ENCODE data around the gene MC4R.
"Not testable (repeated sequence)": the region's sequence is repeated elsewhere in the genome, so short reads cannot be mapped to it uniquely, and the experiment has no call there.

MC4R gene
- long read RNA-seq = 0 reads

- Histone ChIP-seq H3K27me3 (ENCODE audit: insufficient read depth, poor library complexity, severe bottlenecking) (peaks cover 4% of the 10 kb centered on the region), H3K27ac (replicated peaks) (no peak within 1 kb of the TSS), H3K4me3 (replicated peaks; ENCODE audit: insufficient read depth, low read length) (no peak within 1 kb of the TSS)
- DNase-seq (ENCODE audit: low read depth in 1 of 2, low spot score in 1 of 2) = no peak
- no peak for TF ChIP-seq CTCF (IDR thresholded peaks at IDR 0.05; ENCODE audit: insufficient read depth, low read length)
Measured at GRCh38 chr18:60372596-60372995, at the start of gene MC4R. MC4R (minus strand) TSS chr18:60372775; CDS start chr18:60372349, 426 bp downstream.

GRCh38 chr18:60422306-60422705, 49.7 kb upstream of the MC4R start:
- not testable (repeated sequence) for H3K27me3 ChIP-seq (ENCODE audit: insufficient read depth, poor library complexity, severe bottlenecking); H3K4me3 ChIP-seq (replicated peaks; ENCODE audit: insufficient read depth, low read length); DNase-seq (ENCODE audit: low read depth in 1 of 2, low spot score in 1 of 2); H3K27ac ChIP-seq (replicated peaks)

DNA sequence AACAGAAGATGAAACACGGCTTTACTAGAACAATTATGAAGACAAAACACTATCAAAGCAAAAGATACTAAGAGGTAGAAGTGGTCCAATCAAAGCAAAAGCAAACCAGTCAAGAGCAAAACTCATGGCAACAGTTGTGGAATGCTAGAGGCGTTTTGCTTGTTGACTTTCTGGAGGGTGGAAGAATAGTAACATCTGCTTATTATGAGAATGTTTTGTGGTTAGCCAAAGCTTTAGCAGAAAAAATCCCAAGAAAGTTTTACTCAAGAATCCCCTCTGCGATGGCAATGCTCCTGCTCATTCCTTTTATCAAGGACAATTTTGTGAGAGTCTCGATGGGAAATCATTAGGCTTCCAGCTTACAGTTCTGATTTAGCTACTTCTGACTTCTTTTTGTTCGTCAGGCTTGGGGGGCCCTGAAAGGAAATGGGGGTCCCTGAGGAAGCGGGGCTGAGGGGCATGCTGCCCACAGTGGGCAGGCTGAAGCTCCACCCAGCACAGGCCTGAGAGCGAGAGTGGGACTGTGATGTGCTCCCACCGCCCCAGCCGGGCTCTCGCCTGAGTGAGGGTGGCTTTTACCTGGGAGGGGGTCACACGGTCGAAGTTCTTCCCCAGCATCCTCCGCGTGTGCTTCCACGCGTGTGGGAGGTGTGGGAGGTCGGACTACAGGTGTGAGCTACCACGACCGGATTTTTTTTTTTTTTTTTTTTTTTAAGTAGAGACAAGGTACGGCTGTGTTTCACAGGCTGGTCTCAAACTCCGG, 49.0 kb upstream of the MC4R start:
- H3K4me3 ChIP-seq (replicated peaks; ENCODE audit: insufficient read depth, low read length) = no peak overlapping the region
- H3K27me3 ChIP-seq (ENCODE audit: insufficient read depth, poor library complexity, severe bottlenecking) = no peaks in the 10 kb centered on the region
- DNase-seq (ENCODE audit: low read depth in 1 of 2, low spot score in 1 of 2) = no peak
- no peak overlapping the region for H3K27ac ChIP-seq (replicated peaks)
- TF ChIP-seq CTCF (IDR thresholded peaks at IDR 0.05; ENCODE audit: insufficient read depth, low read length) (no peak), GABPA (IDR thresholded peaks at IDR 0.05; ENCODE audit: low read depth) (no peak), POLR2AphosphoS5 (IDR thresholded peaks at IDR 0.05; ENCODE audit: low read depth) (no peak), SPI1 (IDR thresholded peaks at IDR 0.05; ENCODE audit: borderline replicate concordance, low read depth) (no peak)
- TF ChIP-seq, protein P1, sequence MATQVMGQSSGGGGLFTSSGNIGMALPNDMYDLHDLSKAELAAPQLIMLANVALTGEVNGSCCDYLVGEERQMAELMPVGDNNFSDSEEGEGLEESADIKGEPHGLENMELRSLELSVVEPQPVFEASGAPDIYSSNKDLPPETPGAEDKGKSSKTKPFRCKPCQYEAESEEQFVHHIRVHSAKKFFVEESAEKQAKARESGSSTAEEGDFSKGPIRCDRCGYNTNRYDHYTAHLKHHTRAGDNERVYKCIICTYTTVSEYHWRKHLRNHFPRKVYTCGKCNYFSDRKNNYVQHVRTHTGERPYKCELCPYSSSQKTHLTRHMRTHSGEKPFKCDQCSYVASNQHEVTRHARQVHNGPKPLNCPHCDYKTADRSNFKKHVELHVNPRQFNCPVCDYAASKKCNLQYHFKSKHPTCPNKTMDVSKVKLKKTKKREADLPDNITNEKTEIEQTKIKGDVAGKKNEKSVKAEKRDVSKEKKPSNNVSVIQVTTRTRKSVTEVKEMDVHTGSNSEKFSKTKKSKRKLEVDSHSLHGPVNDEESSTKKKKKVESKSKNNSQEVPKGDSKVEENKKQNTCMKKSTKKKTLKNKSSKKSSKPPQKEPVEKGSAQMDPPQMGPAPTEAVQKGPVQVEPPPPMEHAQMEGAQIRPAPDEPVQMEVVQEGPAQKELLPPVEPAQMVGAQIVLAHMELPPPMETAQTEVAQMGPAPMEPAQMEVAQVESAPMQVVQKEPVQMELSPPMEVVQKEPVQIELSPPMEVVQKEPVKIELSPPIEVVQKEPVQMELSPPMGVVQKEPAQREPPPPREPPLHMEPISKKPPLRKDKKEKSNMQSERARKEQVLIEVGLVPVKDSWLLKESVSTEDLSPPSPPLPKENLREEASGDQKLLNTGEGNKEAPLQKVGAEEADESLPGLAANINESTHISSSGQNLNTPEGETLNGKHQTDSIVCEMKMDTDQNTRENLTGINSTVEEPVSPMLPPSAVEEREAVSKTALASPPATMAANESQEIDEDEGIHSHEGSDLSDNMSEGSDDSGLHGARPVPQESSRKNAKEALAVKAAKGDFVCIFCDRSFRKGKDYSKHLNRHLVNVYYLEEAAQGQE (IDR thresholded peaks at IDR 0.05; ENCODE audit: insufficient replicate concordance, low read depth) = no peak

GRCh38 chr18:60417946-60418345, 45.4 kb upstream of the MC4R start:
- DNase-seq (ENCODE audit: low read depth in 1 of 2, low spot score in 1 of 2) = no peak
- TF ChIP-seq POLR2AphosphoS5 (IDR thresholded peaks at IDR 0.05; ENCODE audit: low read depth) = no peak
- TF ChIP-seq, protein P1 (IDR thresholded peaks at IDR 0.05; ENCODE audit: insufficient replicate concordance, low read depth) = no peak
- no peak for TF ChIP-seq GABPA (IDR thresholded peaks at IDR 0.05; ENCODE audit: low read depth)
- TF ChIP-seq CTCF (IDR thresholded peaks at IDR 0.05; ENCODE audit: insufficient read depth, low read length) = no peak
- no peaks in the 10 kb centered on the region for H3K27me3 ChIP-seq (ENCODE audit: insufficient read depth, poor library complexity, severe bottlenecking)
- H3K27ac ChIP-seq (replicated peaks) = no peak overlapping the region
- H3K4me3 ChIP-seq (replicated peaks; ENCODE audit: insufficient read depth, low read length) = no peak overlapping the region
